A549 (cell line): ENCODE measurements around the gene SCIN. TPM values are rescaled to one million over a fixed set of nuclear protein-coding genes. Genes with fewer than 3 reads are reported as not detected.

ENCODE experiments used
- ATAC-seq, 2 experiments: fragments of 200-7000 bp in 1 of 2; fragments of >200 bp in 1 of 2; cut with Nextera tagmentation in 1 of 2; cut with Tn5 transposase in 1 of 2; 3 replicates each; pipeline versions ENCODE4 v1.8.0 to v1.9.1; 2018 to 2020; ENCODE audit warnings: mild to moderate bottlenecking in 1 of 2, moderate library complexity in 1 of 2
- CTCF ChIA-PET: fragments of 300-600 bp; sonication (Branson Sonifier 250); formaldehyde crosslinking; extraction: SDS; loops from one replicate; lab custom pipeline; 2021; ENCODE audit warnings: antibody characterized with exemption, inconsistent platforms; lab: Yijun Ruan, JAX
- POLR2A ChIA-PET: fragments of 350-600 bp; formaldehyde crosslinking; extraction: SDS; loops from one replicate; lab custom pipeline; 2021; ENCODE audit warnings: antibody characterized with exemption, inconsistent platforms; lab: Yijun Ruan, JAX
- DNase-seq, 2 experiments: peaks; one replicate each; pipeline versions ENCODE4 v3.0.0 to v3.0.0-alpha.2; 2011 to 2016; ENCODE audit warnings: low read depth in 1 of 2, low spot score in 1 of 2
- FAIRE-seq: peaks from 2 replicates; lab custom pipeline; 2011; peaks lifted over from hg19 to GRCh38; lab: Jason Lieb, UNC
- H3K27ac ChIP-seq, 2 experiments: fragments of >200 bp; sonication (Bioruptor Twin); formaldehyde crosslinking; 3 replicates each; pipeline ENCODE4 v1.5.1; 2016 to 2017
- H3K4me1 ChIP-seq: fragments of >200 bp; sonication (Bioruptor Twin); formaldehyde crosslinking; 3 replicates; pipeline ENCODE4 v1.6.1; 2016
- H3K4me2 ChIP-seq: fragments of >200 bp; sonication (Bioruptor Twin); formaldehyde crosslinking; 3 replicates; pipeline ENCODE4 v1.6.1; 2016
- H3K4me3 ChIP-seq: fragments of >200 bp; sonication (Bioruptor Twin); formaldehyde crosslinking; 3 replicates; pipeline ENCODE4 v1.5.1; 2016
- H3K9me3 ChIP-seq: fragments of >200 bp; sonication (Bioruptor Twin); formaldehyde crosslinking; 3 replicates; pipeline ENCODE4 v1.6.1; 2016
- CHD2 ChIP-seq: fragments of 150-350 bp; IDR thresholded peaks from 2 replicates; pipeline ENCODE4 v1.6.1; 2014; ENCODE audit warnings: low read length; ENCODE audit not compliant: partially characterized antibody
- EHMT2 ChIP-seq: fragments of 200-600 bp; sonication (generic); IDR thresholded peaks from 2 replicates; pipeline ENCODE4 v1.6.1; 2016; ENCODE audit warnings: antibody characterized with exemption, low read depth, mild to moderate bottlenecking, moderate library complexity
- EP300 ChIP-seq, 2 experiments: fragments of >200 bp; sonication (Bioruptor Twin); formaldehyde crosslinking; IDR thresholded peaks; 2 replicates in 1 of 2; 3 replicates in 1 of 2; pipeline ENCODE4 v1.6.1; 2016 to 2017
- HEYL ChIP-seq: fragments of 250-450 bp; sonication (Bioruptor Pico); IDR thresholded peaks from 2 replicates; pipeline ENCODE4 v1.8.0; 2021; ENCODE audit warnings: mild to moderate bottlenecking, moderate library complexity
- HOXA7 ChIP-seq: fragments of 250-450 bp; sonication (Bioruptor Pico); IDR thresholded peaks from 2 replicates; pipeline ENCODE4 v1.5.0; 2020; ENCODE audit warnings: mild to moderate bottlenecking, moderate library complexity
- MAFK ChIP-seq: fragments of 450-650 bp; IDR thresholded peaks from 2 replicates; pipeline ENCODE4 v1.6.1; 2014; ENCODE audit not compliant: partially characterized antibody
- MAZ ChIP-seq: fragments of 150-350 bp; IDR thresholded peaks from 2 replicates; pipeline ENCODE4 v1.6.1; 2014; ENCODE audit warnings: antibody characterized with exemption, low read depth, low read length, borderline replicate concordance
- MYC ChIP-seq: IDR thresholded peaks from 2 replicates; pipeline ENCODE4 v1.6.1; 2012; ENCODE audit warnings: mild to moderate bottlenecking, inconsistent platforms, low read length, improper control_type of control experiment, borderline replicate concordance
- PHF8 ChIP-seq: fragments of 200-600 bp; sonication (generic); IDR thresholded peaks from 2 replicates; pipeline ENCODE4 v1.6.1; 2016; ENCODE audit warnings: low read depth, mild to moderate bottlenecking, antibody characterized with exemption, moderate library complexity, borderline replicate concordance
- POLR2A ChIP-seq: IDR thresholded peaks from 2 replicates; pipeline ENCODE4 v1.6.1; 2012; ENCODE audit warnings: mild to moderate bottlenecking, low read length
- RAD21 ChIP-seq, 2 experiments: fragments of >200 bp in 1 of 2; sonication (Bioruptor Twin) in 1 of 2; formaldehyde crosslinking in 1 of 2; IDR thresholded peaks in 1 of 2; conservative IDR thresholded peaks in 1 of 2; 2 replicates in 1 of 2; 3 replicates in 1 of 2; pipeline ENCODE4 v1.6.1; 2012 to 2018; ENCODE audit warnings: inconsistent platforms in 1 of 2
- RARB ChIP-seq: fragments of 250-450 bp; sonication (Bioruptor Pico); IDR thresholded peaks from 2 replicates; pipeline ENCODE4 v1.8.0; 2021; ENCODE audit warnings: mild to moderate bottlenecking, moderate library complexity
- TP53 ChIP-seq: fragments of 250-450 bp; sonication (Bioruptor Pico); IDR thresholded peaks from 2 replicates; pipeline ENCODE4 v1.5.0; 2021; ENCODE audit warnings: mild to moderate bottlenecking, moderate library complexity
- ZSCAN20 ChIP-seq: fragments of 250-450 bp; sonication (Bioruptor Pico); IDR thresholded peaks from 2 replicates; pipeline ENCODE4 v1.8.0; 2022; ENCODE audit warnings: mild to moderate bottlenecking, moderate library complexity
- polyA plus RNA-seq, 4 experiments: library from polyadenylated mRNA; depleted of rRNA in 3 of 4; stranded (reverse); fragments of >200 nt; fragmentation: RNase III in 1 of 4; extraction: RNeasy Plus Mini Kit Qiagen cat#74134 plus additional on column Dnase treatment in 1 of 4; gene quantifications; 2 replicates in 3 of 4; 3 replicates in 1 of 4; pipeline ENCODE4 v1.2.3, GENCODE V29; 2011 to 2017
- TF ChIP-seq, protein P1 (sequence below): fragments of >200 bp; sonication (Bioruptor Twin); formaldehyde crosslinking; IDR thresholded peaks from 3 replicates; pipeline ENCODE4 v1.6.1; 2016
- TF ChIP-seq, protein P2 (sequence below): fragments of 450-650 bp; IDR thresholded peaks from 2 replicates; pipeline ENCODE4 v1.6.1; 2014; ENCODE audit warnings: antibody characterized with exemption
- TF ChIP-seq, protein P3 (sequence below): fragments of 250-450 bp; sonication (Bioruptor Pico); IDR thresholded peaks from 2 replicates; pipeline ENCODE4 v1.5.0; 2020; ENCODE audit warnings: low read depth, mild to moderate bottlenecking, moderate library complexity
- TF ChIP-seq, protein P4 (sequence below): fragments of 150-350 bp; IDR thresholded peaks from 2 replicates; pipeline ENCODE4 v1.6.1; 2014; ENCODE audit warnings: low read depth, mild to moderate bottlenecking, low read length
- TF ChIP-seq, protein P5 (sequence below): IDR thresholded peaks from 2 replicates; pipeline ENCODE4 v1.6.1; 2012

Gene SCIN
- polyA plus RNA-seq, 2 of the 4 experiments (the other 2 are of a cell fraction) = 0.05 to 0.27 TPM

DNA sequence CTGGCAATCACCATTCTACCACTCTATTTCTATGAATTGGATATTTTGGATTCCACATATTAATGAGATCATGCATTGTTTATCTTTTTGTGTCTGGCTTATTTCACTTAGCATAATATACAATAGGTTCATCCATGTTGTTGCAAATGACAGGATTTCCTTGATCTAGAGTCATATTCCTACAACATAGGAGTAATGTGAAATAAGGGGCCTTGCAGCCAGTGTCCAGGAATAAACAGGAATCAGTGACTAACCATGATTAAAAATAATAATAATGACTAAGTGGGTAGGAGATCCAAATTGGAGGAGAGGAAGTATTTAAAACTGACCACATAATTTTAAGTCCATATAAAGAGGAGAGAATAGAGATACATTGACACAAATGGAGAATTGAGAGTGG is 49.9 kb downstream of the SCIN start:
- no peak for ATAC-seq
- no peak for FAIRE-seq
- CTCF ChIA-PET = interaction anchor here (0.8 to 4.4 kb wide), 3 partner anchors 89 to 642 kb away, joined by 3 to 49 read pairs (median 5); no protein-coding TSS in a partner anchor
- Histone ChIP-seq H3K4me2 (no peak overlapping the region), H3K4me1 (peaks cover 6% of the 10 kb centered on the region; the same call in 2 of the 3 replicates), H3K27ac (no peak overlapping the region), H3K4me3 (no peak overlapping the region), H3K9me3 (no peaks in the 10 kb centered on the region)
- DNase-seq = no peak
- TF ChIP-seq, protein P1, sequence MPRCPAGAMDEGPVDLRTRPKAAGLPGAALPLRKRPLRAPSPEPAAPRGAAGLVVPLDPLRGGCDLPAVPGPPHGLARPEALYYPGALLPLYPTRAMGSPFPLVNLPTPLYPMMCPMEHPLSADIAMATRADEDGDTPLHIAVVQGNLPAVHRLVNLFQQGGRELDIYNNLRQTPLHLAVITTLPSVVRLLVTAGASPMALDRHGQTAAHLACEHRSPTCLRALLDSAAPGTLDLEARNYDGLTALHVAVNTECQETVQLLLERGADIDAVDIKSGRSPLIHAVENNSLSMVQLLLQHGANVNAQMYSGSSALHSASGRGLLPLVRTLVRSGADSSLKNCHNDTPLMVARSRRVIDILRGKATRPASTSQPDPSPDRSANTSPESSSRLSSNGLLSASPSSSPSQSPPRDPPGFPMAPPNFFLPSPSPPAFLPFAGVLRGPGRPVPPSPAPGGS = no peak
- TF ChIP-seq POLR2A (no peak), TP53 (no peak), HOXA7 (CRISPR knock-in tag) (no peak), CHD2 (no peak), MAFK (no peak), PHF8 (no peak), EP300 (IDR thresholded peaks at IDR 0.05) (no peak), RARB (no peak), HEYL (CRISPR knock-in tag) (no peak)
- TF ChIP-seq, protein P2, sequence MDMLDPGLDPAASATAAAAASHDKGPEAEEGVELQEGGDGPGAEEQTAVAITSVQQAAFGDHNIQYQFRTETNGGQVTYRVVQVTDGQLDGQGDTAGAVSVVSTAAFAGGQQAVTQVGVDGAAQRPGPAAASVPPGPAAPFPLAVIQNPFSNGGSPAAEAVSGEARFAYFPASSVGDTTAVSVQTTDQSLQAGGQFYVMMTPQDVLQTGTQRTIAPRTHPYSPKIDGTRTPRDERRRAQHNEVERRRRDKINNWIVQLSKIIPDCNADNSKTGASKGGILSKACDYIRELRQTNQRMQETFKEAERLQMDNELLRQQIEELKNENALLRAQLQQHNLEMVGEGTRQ = no peak
- POLR2A ChIA-PET = no interaction called here

DNA sequence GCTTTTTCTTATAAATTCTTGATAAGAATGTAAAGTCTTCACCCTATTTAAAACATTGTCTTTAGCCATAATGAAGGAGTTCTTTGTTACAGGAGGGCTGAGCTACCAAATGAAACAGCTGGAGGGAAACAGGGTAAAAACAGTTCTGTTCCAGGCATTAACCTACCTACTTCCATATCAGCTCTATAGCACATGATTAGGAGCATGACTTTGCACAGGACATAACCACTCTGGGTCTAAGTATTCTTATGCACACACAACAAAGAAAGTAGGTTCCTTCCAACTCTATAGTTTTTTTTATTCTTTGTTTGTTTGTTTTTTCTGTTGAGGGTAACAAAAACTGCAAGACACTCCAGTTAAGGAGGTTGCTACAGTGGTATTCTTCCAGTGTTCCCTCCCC is 52.7 kb downstream of the SCIN start:
- Histone ChIP-seq H3K4me3 (no peak overlapping the region), H3K4me2 (no peak overlapping the region), H3K9me3 (no peaks in the 10 kb centered on the region), H3K4me1 (peaks cover 6% of the 10 kb centered on the region; the same call in 2 of the 3 replicates), H3K27ac (no peak overlapping the region)
- no peak for FAIRE-seq
- DNase-seq = no peak
- CTCF ChIA-PET = interaction anchor here (0.9 to 4.4 kb wide), 16 partner anchors 11 to 113 kb away, joined by 3 to 49 read pairs (median 5); partner anchors contain the start of gene SCIN
- TF ChIP-seq MAZ (no peak), RAD21 (conservative IDR thresholded peaks at IDR 0.05 in 1 of 2, IDR thresholded peaks at IDR 0.05 in 1 of 2) (no peak), EHMT2 (no peak), MYC (no peak), ZSCAN20 (CRISPR knock-in tag) (no peak), EP300 (IDR thresholded peaks at IDR 0.05) (no peak)
- TF ChIP-seq, protein P3, sequence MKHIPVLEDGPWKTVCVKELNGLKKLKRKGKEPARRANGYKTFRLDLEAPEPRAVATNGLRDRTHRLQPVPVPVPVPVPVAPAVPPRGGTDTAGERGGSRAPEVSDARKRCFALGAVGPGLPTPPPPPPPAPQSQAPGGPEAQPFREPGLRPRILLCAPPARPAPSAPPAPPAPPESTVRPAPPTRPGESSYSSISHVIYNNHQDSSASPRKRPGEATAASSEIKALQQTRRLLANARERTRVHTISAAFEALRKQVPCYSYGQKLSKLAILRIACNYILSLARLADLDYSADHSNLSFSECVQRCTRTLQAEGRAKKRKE (CRISPR knock-in tag) = no peak
- TF ChIP-seq, protein P4, sequence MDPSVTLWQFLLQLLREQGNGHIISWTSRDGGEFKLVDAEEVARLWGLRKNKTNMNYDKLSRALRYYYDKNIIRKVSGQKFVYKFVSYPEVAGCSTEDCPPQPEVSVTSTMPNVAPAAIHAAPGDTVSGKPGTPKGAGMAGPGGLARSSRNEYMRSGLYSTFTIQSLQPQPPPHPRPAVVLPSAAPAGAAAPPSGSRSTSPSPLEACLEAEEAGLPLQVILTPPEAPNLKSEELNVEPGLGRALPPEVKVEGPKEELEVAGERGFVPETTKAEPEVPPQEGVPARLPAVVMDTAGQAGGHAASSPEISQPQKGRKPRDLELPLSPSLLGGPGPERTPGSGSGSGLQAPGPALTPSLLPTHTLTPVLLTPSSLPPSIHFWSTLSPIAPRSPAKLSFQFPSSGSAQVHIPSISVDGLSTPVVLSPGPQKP = no peak
- TF ChIP-seq, protein P5, sequence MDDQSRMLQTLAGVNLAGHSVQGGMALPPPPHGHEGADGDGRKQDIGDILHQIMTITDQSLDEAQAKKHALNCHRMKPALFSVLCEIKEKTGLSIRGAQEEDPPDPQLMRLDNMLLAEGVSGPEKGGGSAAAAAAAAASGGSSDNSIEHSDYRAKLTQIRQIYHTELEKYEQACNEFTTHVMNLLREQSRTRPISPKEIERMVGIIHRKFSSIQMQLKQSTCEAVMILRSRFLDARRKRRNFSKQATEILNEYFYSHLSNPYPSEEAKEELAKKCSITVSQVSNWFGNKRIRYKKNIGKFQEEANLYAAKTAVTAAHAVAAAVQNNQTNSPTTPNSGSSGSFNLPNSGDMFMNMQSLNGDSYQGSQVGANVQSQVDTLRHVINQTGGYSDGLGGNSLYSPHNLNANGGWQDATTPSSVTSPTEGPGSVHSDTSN = no peak
- POLR2A ChIA-PET = interaction anchor here (1.0 kb wide), 1 partner anchor 99 kb away, joined by 4 read pairs; no protein-coding TSS in a partner anchor
- no peak for ATAC-seq
